GM06990 (cell line): ENCODE data around the gene ZNF177.

ENCODE experiments used
- DNase-seq: peaks from one replicate; pipeline ENCODE4 v3.0.0-alpha.2; 2011; ENCODE audit not compliant: insufficient read length; ENCODE audit errors: extremely low read depth
- H3K27me3 ChIP-seq: replicated peaks from 2 replicates; pipeline ENCODE4 v1.6.0; 2011; ENCODE audit warnings: low read length; ENCODE audit not compliant: control insufficient read depth, insufficient read depth
- H3K36me3 ChIP-seq: 2 replicates; pipeline ENCODE4 v1.5.1; 2011; ENCODE audit warnings: low read length; ENCODE audit not compliant: control insufficient read depth, insufficient read depth
- H3K4me3 ChIP-seq: replicated peaks from 2 replicates; pipeline ENCODE4 v1.5.1; 2011; ENCODE audit warnings: low read depth, mild to moderate bottlenecking, control low read depth, low read length
- CTCF ChIP-seq: IDR thresholded peaks from 2 replicates; pipeline ENCODE4 v1.5.1; 2011; ENCODE audit warnings: low read length, control low read depth, mild to moderate bottlenecking, inconsistent platforms; ENCODE audit not compliant: insufficient read depth, poor library complexity, severe bottlenecking

Gene ZNF177

DNA sequence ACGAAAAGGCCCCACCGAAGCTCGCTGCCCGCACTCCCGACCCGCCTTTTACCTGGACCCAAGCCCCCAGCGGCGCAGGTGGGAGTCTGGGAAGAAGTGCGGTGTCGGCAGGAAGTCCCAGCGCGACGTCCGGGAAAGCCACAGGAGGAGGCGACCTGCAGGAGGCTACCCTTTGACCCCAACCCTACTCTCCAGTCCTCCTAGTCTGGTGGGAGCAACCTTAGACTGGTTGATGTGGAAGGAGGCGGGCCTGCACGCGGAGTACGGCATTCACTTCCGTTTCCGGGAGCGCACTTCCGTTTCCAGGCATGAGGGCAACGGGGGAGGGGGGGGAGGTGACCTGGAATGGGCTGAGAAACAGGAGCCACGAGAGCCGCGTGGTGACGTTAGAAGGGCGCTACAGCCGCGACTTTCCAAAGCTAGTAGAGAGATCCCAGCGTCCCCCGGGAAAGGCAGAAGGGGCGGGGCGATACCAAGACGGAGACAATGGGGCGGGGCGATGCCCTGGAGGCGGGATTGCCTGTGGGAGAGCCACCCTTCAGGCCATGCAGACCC, 44.1 kb downstream of the ZNF177 start:
- Histone ChIP-seq H3K4me3 (peak overlapping the region; percentile 12; the same call in 1 of the 2 replicates), H3K27me3 (no peaks in the 10 kb centered on the region), H3K36me3 (no peaks in the 10 kb centered on the region)
- no peak for TF ChIP-seq CTCF
- DNase-seq = peak; percentile 56

DNA sequence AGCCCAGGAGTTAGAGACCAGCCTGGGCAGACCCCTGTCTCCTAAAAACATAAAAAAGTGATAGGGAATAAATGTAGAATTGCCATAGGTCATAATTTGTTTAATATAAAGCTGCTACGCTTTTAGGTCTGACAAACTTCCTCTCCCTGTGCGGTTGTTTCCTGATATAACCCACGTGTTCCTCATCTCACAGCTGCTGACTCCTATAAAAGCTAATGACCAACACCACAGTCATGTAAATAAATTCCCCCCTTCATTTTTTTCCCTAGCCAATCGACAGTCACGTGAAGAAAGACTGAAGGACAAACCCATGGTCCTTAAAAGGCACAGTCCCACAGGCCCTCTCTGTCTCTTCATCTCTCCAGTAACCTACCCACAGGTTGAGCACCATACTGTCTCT, 45.0 kb downstream of the ZNF177 start:
- DNase-seq = no peak
- Histone ChIP-seq H3K36me3 (no peaks in the 10 kb centered on the region), H3K27me3 (no peaks in the 10 kb centered on the region), H3K4me3 (no peak overlapping the region)
- no peak for TF ChIP-seq CTCF

DNA sequence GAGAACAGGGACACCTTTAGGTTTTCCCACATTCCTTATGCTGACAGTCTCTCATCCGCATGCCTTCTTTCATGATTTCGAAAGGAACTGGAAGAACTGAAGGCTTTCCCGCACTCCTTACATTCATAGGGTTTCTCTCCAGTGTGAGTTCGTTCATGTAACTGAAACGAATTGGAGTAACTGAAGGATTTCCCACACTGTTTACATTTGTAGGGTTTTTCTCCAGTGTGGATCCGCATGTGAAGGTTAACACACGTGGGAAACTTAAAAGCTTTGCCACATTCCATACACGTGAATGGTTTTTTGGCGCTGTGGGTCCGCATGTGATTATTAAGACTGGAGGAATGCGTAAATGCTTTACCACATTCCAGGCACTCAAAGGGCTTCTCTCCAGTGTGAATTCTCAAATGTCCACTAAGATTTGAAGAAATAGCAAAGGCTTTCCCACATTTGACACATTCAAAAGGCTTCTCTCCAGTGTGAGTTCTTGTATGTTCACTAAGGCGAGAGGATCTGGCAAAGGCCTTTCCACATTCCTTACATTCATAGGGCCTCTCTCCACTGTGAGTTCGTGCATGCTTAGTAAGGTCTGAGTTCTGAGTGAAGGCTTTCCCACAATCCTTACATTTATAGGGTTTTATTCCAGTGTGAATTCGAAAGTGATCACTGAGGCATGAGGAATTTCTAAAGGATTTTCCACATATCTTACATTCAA, 50.6 kb downstream of the ZNF177 start:
- Histone ChIP-seq H3K36me3 (peaks cover 24% of the 10 kb centered on the region), H3K4me3 (no peak overlapping the region), H3K27me3 (no peaks in the 10 kb centered on the region)
- TF ChIP-seq CTCF = no peak
- no peak for DNase-seq

DNA sequence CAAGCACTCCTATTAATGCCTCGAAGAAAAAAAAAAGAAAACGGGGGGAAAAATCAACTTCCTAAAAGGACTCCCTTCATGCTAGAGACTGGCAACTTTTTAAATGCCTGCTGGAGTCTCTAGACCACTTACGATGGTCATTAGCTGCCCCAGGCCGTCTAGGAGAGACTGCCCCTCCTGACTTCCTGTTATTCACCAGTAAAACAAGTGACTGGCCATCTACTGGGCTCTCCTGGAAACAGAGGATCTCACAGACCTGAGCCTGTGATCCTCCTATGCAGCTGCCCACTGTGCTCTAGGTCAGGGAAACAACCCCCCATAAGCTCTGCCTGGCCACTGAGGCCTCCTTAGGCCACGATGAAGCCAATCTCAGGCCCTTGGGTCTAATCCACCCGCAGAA, 65.1 kb downstream of the ZNF177 start:
- no peak for DNase-seq
- H3K4me3 ChIP-seq = no peak overlapping the region
- peaks cover 25% of the 10 kb centered on the region for H3K36me3 ChIP-seq
- no peaks in the 10 kb centered on the region for H3K27me3 ChIP-seq
- TF ChIP-seq CTCF = no peak

- no peak for DNase-seq
- Histone ChIP-seq H3K27me3 (no peaks in the 10 kb centered on the region), H3K4me3 (no peak overlapping the region), H3K36me3 (peaks cover 14% of the 10 kb centered on the region)
- no peak for TF ChIP-seq CTCF
Observed at GRCh38 chr19:9430444-9430843, 67.6 kb downstream of the ZNF177 start.
